CD4-positive, alpha-beta memory T cell (primary cell): ENCODE results near the gene DAPK3. TPM values are rescaled to one million over a fixed set of nuclear protein-coding genes. Genes with fewer than 3 reads are reported as not detected.

Experiments used
- microRNA-seq: library from miRNA; unstranded; fragments of <30 nt; microRNA quantifications from one replicate; pipeline ENCODE4 v1.2.0, GENCODE V29; 2021; ENCODE audit warnings: borderline replicate concordance, borderline number of aligned reads, borderline microRNAs expressed, mixed read lengths
- polyA plus RNA-seq, 2 donors: library from polyadenylated mRNA; unstranded; fragments of 300-500 nt; fragmentation: Illumina TruSeq; gene quantifications; one replicate each; pipeline ENCODE4 v1.2.3, GENCODE V29; 2021
- total RNA-seq, 2 experiments: library from RNA; stranded (reverse); gene quantifications; one replicate each; pipeline ENCODE4 v1.2.3, GENCODE V29; 2021

DAPK3 gene
- total and polyA plus RNA-seq, 4 experiments from 2014 or later = 22.3 to 40.7 (median 33.0) TPM

Small RNA genes within 50 kb of the gene (microRNA-seq; reads per million reads assigned to microRNA genes)
- gene MIR637 = not detected

Other genes starting within 250 kb of the DAPK3 start
- 10 to 100 TPM; 83.4 to 86.3 TPM for gene APBA3, start 209.4 kb downstream of the DAPK3 start, total RNA-seq
- gene APBA3, start 209.4 kb downstream of the DAPK3 start, polyA plus RNA-seq = 10 to 100 TPM; 33.1 to 37.0 TPM
- 10 to 100 TPM; 36.7 to 38.6 TPM for gene MRPL54, start 208.4 kb downstream of the DAPK3 start, total RNA-seq
- gene MRPL54, start 208.4 kb downstream of the DAPK3 start, polyA plus RNA-seq = 100 to 1,000 TPM; 102 to 107 TPM
- not detected for gene RAX2, start 198.9 kb downstream of the DAPK3 start, total RNA-seq
- not detected for gene RAX2, start 198.9 kb downstream of the DAPK3 start, polyA plus RNA-seq
- gene MATK, start 184.7 kb downstream of the DAPK3 start, total RNA-seq = 1 to 10 TPM; 7.2 to 9.6 TPM
- 10 to 100 TPM; 19.4 to 27.7 TPM for gene MATK, start 184.7 kb downstream of the DAPK3 start, polyA plus RNA-seq
- 1 to 10 TPM; 1.2 to 3.1 TPM for gene ZFR2, start 102.1 kb downstream of the DAPK3 start, total RNA-seq
- gene ZFR2, start 102.1 kb downstream of the DAPK3 start, polyA plus RNA-seq = 1 to 10 TPM; 3.9 to 4.1 TPM
- gene ATCAY, start 90.4 kb downstream of the DAPK3 start, total RNA-seq = not detected
- gene ATCAY, start 90.4 kb downstream of the DAPK3 start, polyA plus RNA-seq = not detected
- gene NMRK2, start 38.0 kb downstream of the DAPK3 start, total RNA-seq = not detected
- gene NMRK2, start 38.0 kb downstream of the DAPK3 start, polyA plus RNA-seq = not detected
- gene EEF2, start 14.4 kb upstream of the DAPK3 start, total RNA-seq = 1,000 to 10,000 TPM; 2,286 to 2,389 TPM
- 100 to 1,000 TPM; 274 to 749 TPM for gene EEF2, start 14.4 kb upstream of the DAPK3 start, polyA plus RNA-seq
- 10 to 100 TPM; 38.6 to 42.6 TPM for gene PIAS4, start 36.6 kb upstream of the DAPK3 start, total RNA-seq
- 1 to 10 TPM; 5.2 to 6.1 TPM for gene PIAS4, start 36.6 kb upstream of the DAPK3 start, polyA plus RNA-seq
- 10 to 100 TPM; 57.0 to 57.7 TPM for gene ZBTB7A, start 95.8 kb upstream of the DAPK3 start, total RNA-seq
- 10 to 100 TPM in 1 of 2 donors, 1 to 10 TPM in 1; 9.6 to 48.2 TPM for gene ZBTB7A, start 95.8 kb upstream of the DAPK3 start, polyA plus RNA-seq
- gene MAP2K2, start 153.0 kb upstream of the DAPK3 start, total RNA-seq = 100 to 1,000 TPM; 125 to 126 TPM
- 100 to 1,000 TPM in 1 of 2 donors, 10 to 100 TPM in 1; 44.0 to 101 TPM for gene MAP2K2, start 153.0 kb upstream of the DAPK3 start, polyA plus RNA-seq
- not detected for gene CREB3L3, start 182.5 kb upstream of the DAPK3 start, total RNA-seq
- gene CREB3L3, start 182.5 kb upstream of the DAPK3 start, polyA plus RNA-seq = not detected
- gene SIRT6, start 211.5 kb upstream of the DAPK3 start, total RNA-seq = 10 to 100 TPM; 26.8 to 27.0 TPM
- gene SIRT6, start 211.5 kb upstream of the DAPK3 start, polyA plus RNA-seq = 1 to 10 TPM in 1 of 2 donors, under 1 TPM in 1; 0.19 to 5.0 TPM
- 1 to 10 TPM; 1.9 to 2.9 TPM for gene ANKRD24, start 211.6 kb upstream of the DAPK3 start, total RNA-seq
- gene ANKRD24, start 211.6 kb upstream of the DAPK3 start, polyA plus RNA-seq = under 1 TPM in 1 of 2 donors, not detected in 1; 0.20 TPM